ENCODE data around the gene MCM3.

GRCh38 chr6:52233975-52234823 is 50.3 kb downstream of the MCM3 start:
- TF ChIP-seq CTCF (IDR thresholded peaks at IDR 0.05) (no peak), POLR2A (IDR thresholded peaks at IDR 0.05) (no peak)
